ENCODE data around the gene ETV7. TPM values are rescaled to one million over a fixed set of nuclear protein-coding genes. Genes with fewer than 3 reads are reported as not detected.

Gene ETV7
- total and polyA plus RNA-seq, 9 donors, result 0.04 to 0.48 (median 0.15) TPM; not detected in 2

DNA sequence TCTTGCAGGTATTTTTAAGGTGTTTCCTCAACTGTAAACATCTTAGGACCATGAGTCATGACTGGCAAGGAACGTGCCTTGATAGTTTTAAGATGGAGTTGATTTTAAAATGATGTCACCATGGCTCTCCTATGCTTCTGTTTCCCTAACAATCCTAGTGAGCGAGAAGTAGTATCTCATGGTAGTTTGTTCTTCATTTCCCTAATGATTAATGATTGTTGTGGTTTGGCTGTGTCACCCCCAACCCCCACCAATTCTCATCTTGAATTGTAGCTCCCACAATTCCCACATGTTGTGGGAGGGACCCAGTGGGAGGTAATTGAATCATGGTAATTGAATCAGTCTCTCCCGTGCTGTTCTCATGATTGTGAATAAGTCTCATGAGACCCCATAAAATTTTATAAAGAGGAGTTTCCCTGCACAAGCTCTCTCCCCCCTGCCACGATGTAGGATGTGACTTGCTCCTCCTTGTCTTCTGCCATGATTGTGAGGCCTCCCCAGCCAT is 34.0 kb downstream of the ETV7 start:
- Histone ChIP-seq H3K4me1 (ENCODE audit: control insufficient read depth, insufficient read depth, low read length) (peaks cover 9% of the 10 kb centered on the region), H3K9me3 (replicated peaks; ENCODE audit: control insufficient read depth, low read depth, low read length) (peaks cover 5% of the 10 kb centered on the region), H3K27me3 (ENCODE audit: control insufficient read depth, insufficient read depth, low read length) (peaks cover 8% of the 10 kb centered on the region), H3K36me3 (ENCODE audit: control insufficient read depth, insufficient read depth, low read length) (no peaks in the 10 kb centered on the region), H3K27ac (ENCODE audit: low read length) (no peak overlapping the region), H3K4me3 (ENCODE audit: low read length) (no peak overlapping the region)
- WGBS (ENCODE audit: insufficient coverage), result 57% methylated on average over 1 of the region's 4 CpGs
- DNase-seq, result no peak

DNA sequence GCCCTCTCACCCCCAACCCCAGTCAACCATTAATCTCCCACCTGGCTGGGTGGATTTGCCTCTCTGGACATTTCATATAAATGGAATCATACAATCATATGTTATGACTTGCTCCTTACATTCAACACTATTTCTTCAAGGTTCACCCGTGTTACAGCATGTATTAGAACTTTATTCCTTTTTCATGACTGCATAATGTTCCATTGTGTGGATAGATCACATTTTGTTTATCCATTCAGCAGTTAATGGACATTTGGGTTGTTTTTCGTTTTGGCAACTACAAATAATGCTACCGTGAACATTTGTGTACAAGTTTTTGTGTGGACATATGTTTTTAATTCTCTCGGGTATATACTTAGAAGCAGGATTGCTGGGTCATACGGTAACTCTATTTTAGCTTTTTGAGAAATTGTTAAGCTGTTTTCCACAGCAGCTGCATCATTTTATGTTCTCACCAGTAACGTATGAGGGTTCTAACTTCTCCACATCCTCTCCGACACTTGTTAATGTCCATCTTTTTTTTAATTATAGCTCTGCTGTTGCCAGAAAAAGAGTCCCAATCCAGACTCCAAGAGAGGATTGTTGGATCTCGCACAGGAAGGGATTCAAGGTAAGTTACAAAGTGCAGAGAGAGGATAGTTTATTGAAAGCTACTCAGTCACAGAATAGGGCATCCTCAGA is 34.9 kb downstream of the ETV7 start:
- H3K4me1 ChIP-seq (ENCODE audit: control insufficient read depth, insufficient read depth, low read length), result peaks cover 2% of the 10 kb centered on the region
- peaks cover 8% of the 10 kb centered on the region for H3K27me3 ChIP-seq (ENCODE audit: control insufficient read depth, insufficient read depth, low read length)
- peaks cover 5% of the 10 kb centered on the region for H3K9me3 ChIP-seq (replicated peaks; ENCODE audit: control insufficient read depth, low read depth, low read length)
- H3K27ac ChIP-seq (ENCODE audit: low read length), result no peak overlapping the region
- no peaks in the 10 kb centered on the region for H3K36me3 ChIP-seq (ENCODE audit: control insufficient read depth, insufficient read depth, low read length)
- DNase-seq, result no peak
- no peak overlapping the region for H3K4me3 ChIP-seq (ENCODE audit: low read length)
- 70% methylated on average over 2 of the region's 8 CpGs for WGBS (ENCODE audit: insufficient coverage)

DNA sequence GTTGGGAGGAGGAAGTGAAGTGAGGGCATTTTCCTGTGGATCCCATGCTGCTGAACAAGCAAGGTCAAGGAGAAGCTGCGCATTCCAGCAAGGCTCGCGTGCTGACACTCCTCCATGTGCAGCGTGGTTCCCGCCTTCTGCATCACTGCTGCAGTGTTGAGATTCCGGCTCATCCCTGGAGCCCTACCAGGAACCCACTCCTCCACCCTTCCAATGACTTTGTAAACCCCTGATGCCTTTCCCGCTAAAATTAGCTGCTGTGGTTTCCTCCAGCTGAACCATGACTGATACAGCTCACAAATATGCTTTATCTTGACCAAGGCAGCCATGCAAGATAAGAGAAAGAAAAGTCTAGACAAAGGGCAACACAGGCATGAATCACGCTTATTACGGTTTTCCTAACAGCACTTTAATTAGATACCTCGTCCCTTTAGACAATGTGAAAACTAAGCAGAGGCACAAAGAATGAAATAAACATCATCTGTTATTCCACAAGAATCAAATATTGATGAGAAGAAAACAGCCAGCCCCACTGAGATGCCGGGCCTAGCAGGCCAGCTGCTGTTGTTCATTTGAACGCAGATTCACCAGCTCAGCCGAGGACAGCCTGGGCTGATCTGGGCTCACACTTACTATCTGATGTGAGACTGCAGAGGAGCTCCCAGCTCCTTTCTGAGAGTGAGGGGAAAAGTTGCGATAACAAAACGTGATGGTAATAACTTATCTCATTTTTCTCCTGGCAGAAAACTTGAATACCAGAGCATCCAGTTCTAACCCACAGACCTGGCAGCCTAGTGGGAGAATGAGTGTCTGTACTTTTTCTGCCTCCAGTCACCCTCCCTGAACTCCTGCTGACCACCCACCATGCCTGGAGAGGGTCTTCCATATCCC is 36.5 kb downstream of the ETV7 start:
- H3K9me3 ChIP-seq (replicated peaks; ENCODE audit: control insufficient read depth, low read depth, low read length), result peaks cover 5% of the 10 kb centered on the region
- WGBS (ENCODE audit: insufficient coverage), result 60% methylated on average over 8 of the region's 15 CpGs
- DNase-seq, result no peak
- H3K4me3 ChIP-seq (ENCODE audit: low read length), result no peak overlapping the region
- no peaks in the 10 kb centered on the region for H3K36me3 ChIP-seq (ENCODE audit: control insufficient read depth, insufficient read depth, low read length)
- H3K4me1 ChIP-seq (ENCODE audit: control insufficient read depth, insufficient read depth, low read length), result peaks cover 2% of the 10 kb centered on the region
- H3K27ac ChIP-seq (ENCODE audit: low read length), result no peak overlapping the region
- H3K27me3 ChIP-seq (ENCODE audit: control insufficient read depth, insufficient read depth, low read length), result peaks cover 11% of the 10 kb centered on the region

DNA sequence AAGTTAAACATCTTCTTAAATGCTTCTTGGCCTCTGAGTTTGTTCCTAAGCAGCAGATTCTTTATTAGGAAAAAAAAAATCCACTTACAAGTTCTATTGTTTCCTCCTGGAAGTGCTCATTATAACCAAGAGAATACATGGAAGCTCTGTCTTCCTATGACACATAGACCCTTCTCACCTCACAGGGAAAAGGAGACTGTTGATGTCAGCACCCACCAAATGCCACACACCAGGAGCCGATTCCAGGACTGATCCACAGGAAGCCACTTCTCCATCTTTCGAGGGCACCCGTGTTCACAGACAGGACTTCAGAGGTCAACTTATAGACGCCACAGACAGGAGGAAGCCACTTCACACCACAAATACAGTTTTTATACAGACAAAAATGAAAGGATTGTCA is 37.4 kb downstream of the ETV7 start:
- H3K4me1 ChIP-seq (ENCODE audit: control insufficient read depth, insufficient read depth, low read length), result peaks cover 2% of the 10 kb centered on the region
- H3K36me3 ChIP-seq (ENCODE audit: control insufficient read depth, insufficient read depth, low read length), result no peaks in the 10 kb centered on the region
- WGBS (ENCODE audit: insufficient coverage), result no CpG with 5 or more reads among the region's 4 CpGs
- no peak overlapping the region for H3K4me3 ChIP-seq (ENCODE audit: low read length)
- H3K27ac ChIP-seq (ENCODE audit: low read length), result no peak overlapping the region
- DNase-seq, result no peak
- peaks cover 11% of the 10 kb centered on the region for H3K27me3 ChIP-seq (ENCODE audit: control insufficient read depth, insufficient read depth, low read length)
- H3K9me3 ChIP-seq (replicated peaks; ENCODE audit: control insufficient read depth, low read depth, low read length), result peaks cover 5% of the 10 kb centered on the region

DNA sequence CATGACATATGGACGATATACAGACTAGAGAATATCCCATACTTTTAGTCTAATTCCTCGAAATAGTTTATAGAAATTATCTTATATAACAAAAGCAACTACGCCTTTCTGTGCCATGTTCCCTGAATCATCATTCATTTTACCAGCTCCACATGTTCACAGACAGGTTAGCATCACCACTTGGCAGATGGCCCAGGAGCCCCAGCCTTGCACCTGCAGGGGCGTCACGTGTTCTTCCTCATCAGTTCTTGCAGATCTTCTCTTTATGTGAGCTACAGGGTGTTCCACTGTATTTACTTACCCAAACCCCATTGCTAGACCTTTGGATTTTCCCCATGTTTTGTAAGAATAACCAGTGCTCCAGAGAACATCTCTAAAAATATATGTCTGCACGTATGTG is 38.2 kb downstream of the ETV7 start:
- WGBS (ENCODE audit: insufficient coverage), result 67% methylated on average over 3 of the region's 6 CpGs

DNA sequence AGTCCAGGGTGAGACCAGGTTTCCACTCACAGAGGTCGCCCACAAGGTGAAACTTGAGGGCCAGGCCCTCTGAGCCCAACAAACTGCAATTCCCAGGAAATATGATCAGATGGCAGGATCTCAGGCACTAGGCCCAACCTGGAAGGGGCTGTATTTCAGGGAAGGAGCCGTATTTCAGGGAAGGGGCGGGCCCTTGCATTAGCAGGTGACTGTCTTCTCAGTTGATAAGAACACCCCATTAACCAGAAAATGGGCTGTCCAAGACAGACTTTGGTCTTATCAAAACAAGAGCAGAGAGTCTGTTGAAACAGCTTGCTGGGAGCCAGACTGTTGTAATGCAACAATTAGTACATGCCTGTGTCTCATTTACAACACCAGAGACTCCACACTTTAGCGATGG is 39.8 kb downstream of the ETV7 start:
- peaks cover 3% of the 10 kb centered on the region for H3K9me3 ChIP-seq (replicated peaks; ENCODE audit: control insufficient read depth, low read depth, low read length)
- H3K36me3 ChIP-seq (ENCODE audit: control insufficient read depth, insufficient read depth, low read length), result no peaks in the 10 kb centered on the region
- 89% methylated on average over 2 of the region's 4 CpGs for WGBS (ENCODE audit: insufficient coverage)
- H3K27ac ChIP-seq (ENCODE audit: low read length), result no peak overlapping the region
- H3K4me3 ChIP-seq (ENCODE audit: low read length), result no peak overlapping the region
- peaks cover 2% of the 10 kb centered on the region for H3K4me1 ChIP-seq (ENCODE audit: control insufficient read depth, insufficient read depth, low read length)
- H3K27me3 ChIP-seq (ENCODE audit: control insufficient read depth, insufficient read depth, low read length), result peaks cover 18% of the 10 kb centered on the region
- DNase-seq, result no peak

More for the DNA sequence above, 38.2 kb downstream of the ETV7 start:
- DNase-seq, result no peak
- Histone ChIP-seq H3K36me3 (ENCODE audit: control insufficient read depth, insufficient read depth, low read length) (no peaks in the 10 kb centered on the region), H3K9me3 (replicated peaks; ENCODE audit: control insufficient read depth, low read depth, low read length) (peaks cover 5% of the 10 kb centered on the region), H3K27me3 (ENCODE audit: control insufficient read depth, insufficient read depth, low read length) (peaks cover 11% of the 10 kb centered on the region), H3K27ac (ENCODE audit: low read length) (no peak overlapping the region), H3K4me1 (ENCODE audit: control insufficient read depth, insufficient read depth, low read length) (peaks cover 2% of the 10 kb centered on the region), H3K4me3 (ENCODE audit: low read length) (no peak overlapping the region)

DNA sequence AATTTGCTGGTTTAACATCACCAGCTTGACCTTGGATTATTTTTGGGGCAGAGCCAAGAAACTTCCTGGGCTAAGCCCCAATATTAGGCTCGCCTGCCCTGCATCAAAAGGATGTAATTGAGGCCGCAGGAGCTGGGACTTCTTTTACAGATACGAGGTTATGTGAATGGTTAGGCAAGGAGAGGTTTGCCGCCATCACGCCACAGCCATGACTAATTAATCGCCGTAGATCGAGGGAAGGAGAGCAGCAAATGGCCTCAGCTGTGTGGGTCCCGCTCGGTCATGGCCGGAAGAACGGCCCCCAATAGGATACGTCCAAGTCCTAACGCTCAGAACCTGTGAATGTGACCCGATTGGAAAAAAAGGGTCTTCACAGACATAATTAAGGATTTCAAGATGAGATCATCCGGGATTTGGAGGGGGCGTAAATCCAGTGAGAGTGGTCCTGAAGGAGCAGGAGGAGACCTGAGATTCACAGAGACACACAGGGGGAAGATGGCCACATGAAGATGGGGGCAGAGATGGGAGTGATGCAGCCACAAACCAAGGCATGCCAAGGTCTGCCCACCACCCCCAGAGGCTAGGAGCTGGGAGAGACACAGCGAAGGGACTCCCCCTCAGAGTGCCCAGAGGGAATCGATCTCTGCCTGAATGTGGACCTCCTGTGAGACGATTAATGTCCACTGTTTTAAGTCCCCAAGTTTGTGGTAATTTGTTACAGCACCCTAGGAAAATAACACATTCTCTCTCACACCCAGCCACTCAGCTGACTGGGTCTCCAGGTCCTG is 40.8 kb downstream of the ETV7 start:
- no peaks in the 10 kb centered on the region for H3K9me3 ChIP-seq (replicated peaks; ENCODE audit: control insufficient read depth, low read depth, low read length)
- no peak overlapping the region for H3K4me3 ChIP-seq (ENCODE audit: low read length)
- H3K36me3 ChIP-seq (ENCODE audit: control insufficient read depth, insufficient read depth, low read length), result no peaks in the 10 kb centered on the region
- peaks cover 22% of the 10 kb centered on the region for H3K27me3 ChIP-seq (ENCODE audit: control insufficient read depth, insufficient read depth, low read length)
- H3K4me1 ChIP-seq (ENCODE audit: control insufficient read depth, insufficient read depth, low read length), result peaks cover 2% of the 10 kb centered on the region
- no peak for DNase-seq
- no peak overlapping the region for H3K27ac ChIP-seq (ENCODE audit: low read length)
- 79% methylated on average over 15 of the region's 20 CpGs for WGBS (ENCODE audit: insufficient coverage)

DNA sequence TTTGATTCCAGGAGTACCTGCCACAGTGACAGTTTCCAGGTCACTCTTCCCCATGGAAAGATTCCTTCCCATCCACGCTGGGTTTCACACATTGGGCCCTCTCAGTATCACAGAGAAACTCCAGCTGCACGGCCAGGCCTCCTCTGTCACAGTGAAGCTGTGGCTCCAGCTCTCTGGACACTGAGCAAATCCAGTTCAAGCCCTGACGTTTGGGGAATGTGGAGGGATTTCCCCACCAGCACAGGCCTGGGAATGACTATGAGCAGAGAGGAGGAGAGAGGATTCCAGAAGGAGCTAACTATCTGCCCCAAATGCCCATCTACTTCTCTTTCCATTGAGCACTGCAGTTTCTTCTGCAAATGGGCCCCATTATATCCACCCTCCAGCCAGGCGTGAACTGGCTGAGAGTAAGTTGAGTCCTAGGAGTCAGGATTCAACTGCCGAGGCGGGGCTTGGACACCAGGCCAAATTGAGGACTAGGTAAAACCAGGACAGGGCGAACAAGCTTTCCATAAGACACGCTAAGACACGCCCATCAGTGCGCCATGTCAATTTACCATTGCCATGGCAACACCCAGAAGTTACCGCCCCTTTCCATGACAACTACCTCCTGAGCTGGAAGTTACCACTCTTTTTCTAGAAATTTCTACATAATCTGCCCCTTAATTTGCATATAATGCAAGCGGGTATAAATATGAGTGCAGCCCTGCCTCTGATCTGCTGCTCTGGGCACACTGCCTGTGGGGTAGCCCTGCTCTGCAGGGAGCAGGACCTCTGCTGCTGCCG is 41.6 kb downstream of the ETV7 start:
- DNase-seq, result no peak
- H3K9me3 ChIP-seq (replicated peaks; ENCODE audit: control insufficient read depth, low read depth, low read length), result no peaks in the 10 kb centered on the region
- no peaks in the 10 kb centered on the region for H3K36me3 ChIP-seq (ENCODE audit: control insufficient read depth, insufficient read depth, low read length)
- H3K4me1 ChIP-seq (ENCODE audit: control insufficient read depth, insufficient read depth, low read length), result peaks cover 3% of the 10 kb centered on the region
- no peak overlapping the region for H3K27ac ChIP-seq (ENCODE audit: low read length)
- no peak overlapping the region for H3K4me3 ChIP-seq (ENCODE audit: low read length)
- peaks cover 25% of the 10 kb centered on the region for H3K27me3 ChIP-seq (ENCODE audit: control insufficient read depth, insufficient read depth, low read length)
- 78% methylated on average over 10 of the region's 13 CpGs for WGBS (ENCODE audit: insufficient coverage)

DNA sequence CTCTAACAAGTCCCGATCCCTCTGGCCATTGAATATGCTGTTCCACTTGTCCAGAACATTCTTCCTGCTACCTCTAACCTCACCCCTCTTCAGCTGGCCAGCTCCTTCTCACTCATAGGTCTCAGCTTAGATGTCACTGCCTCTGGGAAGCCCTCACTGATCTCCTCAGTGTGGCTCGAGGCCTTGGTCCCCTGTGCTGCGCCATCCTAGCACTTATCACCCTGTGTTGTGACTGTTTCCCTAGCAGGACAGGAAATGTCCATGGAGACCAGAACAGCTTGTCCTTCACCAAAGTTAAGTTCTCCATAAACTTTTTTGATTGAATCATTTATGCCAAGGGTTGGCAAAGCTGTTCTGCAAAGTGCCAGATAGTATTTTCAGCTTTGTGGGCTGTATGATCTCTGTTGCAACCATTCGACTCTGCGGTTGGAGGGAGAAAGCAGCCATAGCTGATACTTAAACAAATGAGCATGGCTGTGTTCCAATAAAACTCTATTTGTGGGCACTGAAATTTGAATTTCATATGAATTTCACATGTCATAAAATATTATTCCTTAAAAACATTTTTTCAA is 44.3 kb downstream of the ETV7 start:
- Histone ChIP-seq H3K27me3 (ENCODE audit: control insufficient read depth, insufficient read depth, low read length) (peaks cover 41% of the 10 kb centered on the region), H3K27ac (ENCODE audit: low read length) (no peak overlapping the region), H3K36me3 (ENCODE audit: control insufficient read depth, insufficient read depth, low read length) (no peaks in the 10 kb centered on the region), H3K4me1 (ENCODE audit: control insufficient read depth, insufficient read depth, low read length) (peaks cover 8% of the 10 kb centered on the region), H3K4me3 (ENCODE audit: low read length) (no peak overlapping the region), H3K9me3 (replicated peaks; ENCODE audit: control insufficient read depth, low read depth, low read length) (no peaks in the 10 kb centered on the region)
- no peak for DNase-seq
- whole genome bisulfite sequencing (ENCODE audit: insufficient coverage), result 61% methylated on average over 3 of the region's 5 CpGs
